Activated CD8-positive, alpha-beta memory T cell treated with anti-CD3 and anti-CD28 coated beads for 4 hours (primary cell): ENCODE data around the gene SPATA25.

Source experiments
- DNase-seq, 2 donors: peaks; one replicate each; pipeline ENCODE4 v3.0.0-alpha.2; 2020; ENCODE audit warnings: low read depth in 2 of 2

Gene SPATA25

GRCh38 chr20:45867136-45867818, 20.1 kb downstream of the SPATA25 start:
- DNase-seq, result no peak

DNA sequence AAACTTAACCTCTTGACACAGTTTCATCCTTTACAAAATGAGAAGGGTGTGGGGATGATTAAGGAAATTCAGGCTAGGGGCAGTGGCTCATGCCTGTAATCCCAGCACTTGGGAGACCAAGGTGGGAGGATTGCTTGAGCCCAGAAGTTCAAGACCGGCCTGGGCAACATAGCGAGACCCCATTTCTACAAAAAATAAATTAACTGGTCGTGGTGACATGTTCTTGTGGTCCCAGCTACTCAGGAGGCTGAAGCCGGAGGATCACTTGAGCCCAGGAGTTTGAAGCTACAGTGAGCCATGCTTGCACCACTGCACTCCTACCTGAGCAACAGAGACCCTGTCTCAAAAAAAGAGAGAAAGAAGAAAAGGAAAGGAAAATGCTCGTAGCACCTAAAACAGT, 21.0 kb downstream of the SPATA25 start:
- DNase-seq, result no peak

DNA sequence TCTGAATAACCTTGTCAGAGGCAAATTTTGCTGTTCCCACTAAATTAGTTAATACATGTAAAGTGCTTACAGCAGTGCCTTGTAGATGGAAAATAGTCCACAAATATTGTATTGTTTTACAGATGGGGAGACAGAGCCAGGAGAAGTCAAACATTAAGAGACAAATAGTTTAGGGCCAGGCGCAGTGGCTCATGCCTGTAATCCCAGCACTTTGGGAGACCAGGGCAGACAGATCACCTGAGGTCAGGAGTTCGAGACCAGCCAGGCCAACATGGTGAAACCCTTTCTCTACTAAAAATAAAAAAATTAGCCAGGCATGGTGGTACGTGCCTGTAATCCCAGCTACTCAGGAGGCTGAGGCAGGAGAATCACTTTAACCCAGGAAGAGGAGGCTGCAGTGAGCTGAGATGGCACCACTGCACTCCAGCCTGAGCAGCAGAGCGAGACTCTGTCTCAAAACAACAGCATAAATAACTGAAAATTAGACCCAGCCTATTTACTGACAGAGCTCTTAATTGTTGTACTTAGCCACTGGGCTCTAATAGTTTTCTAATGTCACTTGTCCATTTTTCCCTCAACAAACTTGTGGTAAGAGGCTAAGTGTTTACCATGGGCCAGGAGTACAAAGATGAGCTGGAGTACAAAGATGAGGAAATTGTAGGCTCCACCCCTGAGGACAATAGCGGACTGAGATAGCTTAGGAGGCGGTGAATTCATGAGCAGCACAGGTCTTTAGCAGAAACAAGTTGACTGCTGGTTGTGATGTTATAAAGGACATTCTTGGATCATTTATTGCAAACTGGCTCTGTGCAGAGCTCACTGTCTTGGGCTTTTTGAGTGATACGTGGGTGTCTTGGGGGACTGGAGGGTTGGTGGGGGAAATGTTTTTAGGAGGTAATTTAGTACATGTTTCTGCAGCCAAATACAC, 23.6 kb downstream of the SPATA25 start:
- no peak for DNase-seq

DNA sequence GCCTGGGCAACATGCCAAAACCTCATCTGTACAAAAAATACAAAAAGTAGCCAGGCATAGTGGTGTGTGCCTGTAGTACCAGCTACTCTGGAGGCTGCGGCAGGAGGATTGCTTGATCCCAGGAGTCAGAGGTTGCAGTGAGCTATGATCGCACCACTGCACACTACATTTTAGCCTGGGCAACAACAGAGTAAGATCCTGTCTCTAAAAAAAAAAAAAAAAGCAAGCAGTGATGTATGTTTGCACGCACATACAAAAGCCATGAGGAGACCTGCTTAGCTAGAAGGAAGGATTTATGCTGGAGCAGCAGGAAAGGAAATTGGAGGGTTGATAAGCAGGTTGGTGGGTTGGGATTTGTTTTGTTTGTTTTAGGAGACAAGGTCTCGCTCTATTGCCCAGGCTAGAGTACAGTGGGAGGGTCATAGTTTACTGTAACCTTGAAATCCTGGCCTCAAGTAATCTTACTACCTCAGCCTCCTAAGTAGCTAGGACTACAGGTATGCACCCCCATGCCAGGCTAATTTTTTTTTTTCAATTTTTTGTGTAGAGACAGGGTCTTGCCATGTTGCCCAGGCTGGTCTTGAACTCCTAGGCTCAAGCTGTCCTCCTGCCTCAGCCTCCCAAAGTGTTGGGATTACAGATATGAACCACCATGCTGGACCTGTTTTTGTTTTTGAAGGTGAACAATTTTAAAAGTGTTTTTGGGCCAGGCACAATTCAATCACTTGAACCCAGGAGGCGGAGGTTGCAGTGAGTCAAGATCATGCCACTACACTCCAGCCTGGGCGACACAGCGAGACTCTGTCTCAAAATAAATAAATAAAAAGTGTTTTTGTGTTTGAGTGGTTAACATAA, 26.0 kb downstream of the SPATA25 start:
- no peak for DNase-seq

DNA sequence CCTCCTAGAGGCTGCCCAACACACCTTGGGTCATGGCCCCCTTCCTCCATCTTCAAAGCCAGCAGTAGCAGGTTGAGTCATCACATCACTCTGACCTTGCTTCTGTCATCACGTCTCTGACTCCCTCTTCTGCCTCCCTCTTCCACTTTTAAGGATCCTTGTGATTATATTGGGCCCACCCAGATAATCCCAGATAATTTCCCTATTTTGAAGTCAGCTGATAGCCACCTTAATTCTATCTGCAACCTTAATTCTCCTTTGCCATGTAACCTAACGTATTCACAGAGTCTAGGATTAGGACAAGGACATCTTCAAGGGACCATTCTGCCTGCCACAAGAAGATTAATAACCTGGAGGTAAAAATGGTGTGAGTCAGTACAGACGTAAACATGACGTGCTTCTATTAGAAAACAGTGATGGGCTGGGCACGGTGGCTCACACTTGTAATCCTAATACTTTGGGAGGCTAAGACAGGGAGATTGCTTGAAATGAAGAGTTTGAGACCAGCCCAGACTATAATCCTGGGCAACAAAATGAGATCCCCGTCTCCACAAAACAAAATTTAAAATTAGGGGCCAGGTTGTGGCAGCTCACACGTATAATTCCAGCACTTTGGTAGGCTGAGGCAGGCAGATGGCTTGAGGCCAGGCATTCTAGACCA, 26.7 kb downstream of the SPATA25 start:
- DNase-seq, result no peak

DNA sequence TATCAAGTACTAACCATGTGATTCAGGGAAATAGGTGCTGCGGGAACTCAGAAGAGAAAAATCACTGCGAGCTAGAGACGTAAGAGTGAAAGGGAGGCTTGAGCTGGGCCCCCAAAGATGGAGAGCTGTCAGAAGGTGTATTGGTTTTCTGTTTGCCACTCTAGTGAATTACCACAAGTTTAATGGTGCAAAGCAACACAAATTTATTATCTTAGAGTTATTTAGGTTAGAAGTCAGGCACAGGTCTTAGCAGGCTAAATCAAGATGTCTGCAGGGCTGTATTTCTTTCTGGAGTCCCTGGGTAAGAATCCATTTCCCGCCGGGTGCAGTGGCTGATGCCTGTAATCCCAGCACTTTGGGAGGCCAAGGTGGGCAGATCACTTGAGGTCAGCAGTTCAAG, 27.5 kb downstream of the SPATA25 start:
- DNase-seq, result no peak

DNA sequence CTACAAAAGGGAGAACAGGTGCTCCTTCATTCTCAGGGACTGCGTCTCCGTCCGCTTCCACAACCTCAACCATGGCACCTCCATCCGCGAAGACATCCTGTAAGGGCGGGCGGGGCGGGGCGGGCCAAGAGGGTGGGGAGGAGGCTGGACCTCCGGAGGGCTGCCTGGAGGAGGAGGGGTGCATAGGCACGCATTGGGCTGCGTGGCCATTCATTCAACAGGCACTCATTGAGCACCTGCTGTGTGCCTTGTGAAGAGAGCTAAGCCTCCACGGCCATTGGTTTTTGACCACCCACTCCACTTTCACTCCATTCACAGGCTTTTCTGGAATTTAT, 29.6 kb downstream of the SPATA25 start:
- DNase-seq, result no peak

DNA sequence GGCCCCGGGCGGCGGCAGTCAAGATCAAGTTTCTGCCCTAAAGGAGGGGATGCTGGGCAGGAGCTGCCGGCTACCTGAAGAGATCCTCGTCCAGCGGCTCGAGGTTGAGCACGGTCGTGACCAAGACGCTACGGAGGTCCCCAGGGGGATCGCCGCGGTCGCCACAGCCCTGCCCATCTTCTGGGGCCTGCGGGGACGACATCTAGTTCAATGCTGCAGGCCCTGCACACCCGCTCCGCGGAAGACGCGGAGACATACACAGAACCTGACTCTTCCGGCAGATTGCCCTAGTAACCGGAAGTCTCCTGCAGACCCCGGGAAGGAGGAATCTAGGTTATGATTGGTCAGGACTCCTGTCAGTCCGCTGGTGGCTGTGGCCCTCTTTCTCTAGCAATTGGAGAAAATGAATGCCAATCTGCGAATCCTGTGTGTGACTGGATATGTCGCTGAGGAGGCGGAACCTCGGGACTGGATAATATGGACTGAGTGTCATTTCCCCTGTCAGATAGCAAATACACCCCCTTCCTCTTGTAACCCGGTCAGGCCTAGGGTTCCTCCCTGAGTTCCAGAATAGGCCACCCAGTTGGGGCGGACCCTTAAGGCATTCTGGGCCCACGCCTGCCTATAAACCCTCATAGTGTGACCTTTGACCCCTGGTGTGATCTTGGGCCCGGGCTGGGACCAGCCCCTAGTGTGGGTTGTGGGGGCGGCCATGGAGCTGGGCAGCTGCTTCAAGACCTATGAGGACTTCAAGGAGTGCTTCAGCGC, 30.1 kb downstream of the SPATA25 start, which contains the start of the genes ACOT8 and ZSWIM3:
ACOT8 (minus strand) TSS at position 279 of the 768 bp plus-strand sequence; CDS start at position 202, 77 bp downstream.
ZSWIM3 (plus strand) TSS at position 501 of the 768 bp plus-strand sequence; CDS start at position 713, 212 bp downstream.
- DNase-seq, result peak; percentile 85 to 92

- DNase-seq, result no peak
Measured at GRCh38 chr20:45853484-45853883, 33.9 kb downstream of the SPATA25 start.

DNA sequence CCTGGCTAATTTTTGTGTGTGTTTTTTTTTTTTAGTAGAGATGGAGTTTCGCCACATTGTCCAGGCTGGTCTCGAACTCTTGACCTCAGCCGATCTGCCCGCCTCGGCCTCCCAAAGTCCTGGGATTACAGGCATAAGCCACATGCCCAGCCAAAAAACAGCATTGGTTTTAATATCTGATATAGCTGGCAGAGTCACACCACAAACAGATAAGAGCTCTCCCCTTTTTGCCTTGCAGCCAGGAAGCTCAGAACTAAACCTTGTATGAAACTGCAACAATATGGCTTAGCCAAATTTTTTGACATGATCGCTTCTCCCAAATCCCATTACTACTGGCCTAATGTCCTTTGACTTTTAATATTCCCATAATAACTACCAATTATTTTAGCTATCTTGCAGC, 35.1 kb downstream of the SPATA25 start:
- no peak for DNase-seq

- DNase-seq, result no peak
Measured at GRCh38 chr20:45851501-45851900, 35.9 kb downstream of the SPATA25 start.

DNA sequence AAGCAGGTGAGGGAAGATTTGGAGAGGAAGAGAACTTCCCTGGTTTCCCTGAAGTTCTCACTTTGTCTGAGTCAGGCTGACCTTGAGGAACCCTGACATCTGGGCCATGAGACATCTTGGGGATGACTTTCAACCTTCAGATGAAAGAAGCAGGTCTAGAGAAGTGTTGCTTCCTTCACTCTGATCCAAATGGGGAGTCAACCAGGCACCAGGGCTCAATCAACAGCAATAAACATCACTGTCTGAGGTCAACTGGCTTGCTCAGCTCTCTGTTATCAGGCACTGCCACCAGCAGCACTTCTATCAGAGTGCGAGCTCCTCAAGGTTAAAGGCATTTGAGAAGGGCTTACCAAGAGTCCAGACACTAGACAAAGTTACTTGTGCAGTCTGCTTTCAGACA, 36.5 kb downstream of the SPATA25 start:
- no peak for DNase-seq

DNA sequence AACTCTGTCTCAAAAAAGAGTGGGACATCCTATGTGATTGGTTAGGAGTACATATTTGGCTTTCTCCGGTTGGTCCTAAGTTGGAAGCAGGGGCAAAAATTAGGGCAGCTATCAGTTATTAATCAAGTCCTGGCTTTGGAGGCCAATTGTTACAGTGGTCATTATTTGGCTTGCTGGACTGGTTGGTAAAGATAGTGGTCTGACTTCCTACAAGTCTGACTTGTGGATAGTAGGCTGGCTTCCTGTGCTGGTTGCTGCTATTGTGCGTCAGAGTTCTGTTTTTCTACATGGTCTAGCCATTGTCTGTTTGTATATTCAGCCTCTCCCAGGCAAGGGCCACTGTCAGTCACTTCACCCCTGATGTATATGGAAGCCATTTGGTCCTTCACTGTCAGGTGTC, 37.2 kb downstream of the SPATA25 start:
- no peak for DNase-seq

- no peak for DNase-seq
Measured at GRCh38 chr20:45848969-45849582, 38.3 kb downstream of the SPATA25 start.

GRCh38 chr20:45848421-45848820, 39.0 kb downstream of the SPATA25 start:
- no peak for DNase-seq

DNA sequence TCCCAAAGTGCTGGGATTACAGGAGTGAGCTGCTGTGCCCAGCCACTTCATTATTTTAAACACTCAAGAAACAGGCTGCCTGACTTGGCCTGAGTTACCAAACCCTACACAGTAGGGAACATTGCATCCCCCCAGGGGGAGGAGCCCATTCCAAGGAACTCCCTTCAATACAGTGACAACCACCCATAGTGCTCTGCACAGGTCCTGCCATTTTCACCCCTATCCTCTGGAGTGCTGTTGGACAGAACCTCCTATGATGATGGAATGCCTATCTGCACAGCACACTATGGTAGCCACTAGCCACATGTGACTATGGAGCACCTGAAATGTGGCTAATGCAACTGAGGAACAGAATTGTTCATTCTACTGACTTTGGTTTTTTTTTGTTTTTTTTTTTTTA, 42.0 kb downstream of the SPATA25 start:
- DNase-seq, result no peak

GRCh38 chr20:45843506-45843905, 43.9 kb downstream of the SPATA25 start:
- no peak for DNase-seq

DNA sequence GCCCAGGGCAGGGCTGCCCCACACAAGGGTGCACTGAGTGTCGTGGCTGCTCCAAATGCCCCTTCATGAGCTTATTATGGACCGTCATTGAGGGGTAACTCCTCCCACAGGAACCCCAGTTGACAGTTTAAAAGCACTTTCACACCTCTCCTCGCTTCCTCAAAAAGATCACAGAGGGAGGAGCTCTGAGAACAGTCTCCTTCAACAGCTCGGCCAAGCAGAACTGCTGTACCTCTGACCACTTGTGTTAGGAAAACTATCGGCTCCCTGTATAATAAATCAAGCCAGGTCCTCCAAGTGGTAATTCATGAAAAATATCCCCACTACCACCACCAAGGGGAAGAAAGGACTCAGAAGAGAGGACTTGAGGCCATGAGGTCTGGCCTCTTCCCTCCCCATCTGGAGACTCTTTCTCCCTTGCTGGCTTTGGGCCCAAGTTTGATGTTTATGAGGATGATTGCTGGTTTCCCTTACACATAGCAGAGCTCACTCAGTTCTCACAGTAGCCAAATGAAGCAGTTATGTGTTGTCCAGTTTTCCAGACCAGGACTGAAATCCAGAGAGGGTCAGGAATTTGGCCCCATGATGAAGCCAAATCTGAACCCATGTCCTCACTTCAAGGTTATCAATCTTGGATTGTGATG, 45.1 kb downstream of the SPATA25 start:
- DNase-seq, result no peak

DNA sequence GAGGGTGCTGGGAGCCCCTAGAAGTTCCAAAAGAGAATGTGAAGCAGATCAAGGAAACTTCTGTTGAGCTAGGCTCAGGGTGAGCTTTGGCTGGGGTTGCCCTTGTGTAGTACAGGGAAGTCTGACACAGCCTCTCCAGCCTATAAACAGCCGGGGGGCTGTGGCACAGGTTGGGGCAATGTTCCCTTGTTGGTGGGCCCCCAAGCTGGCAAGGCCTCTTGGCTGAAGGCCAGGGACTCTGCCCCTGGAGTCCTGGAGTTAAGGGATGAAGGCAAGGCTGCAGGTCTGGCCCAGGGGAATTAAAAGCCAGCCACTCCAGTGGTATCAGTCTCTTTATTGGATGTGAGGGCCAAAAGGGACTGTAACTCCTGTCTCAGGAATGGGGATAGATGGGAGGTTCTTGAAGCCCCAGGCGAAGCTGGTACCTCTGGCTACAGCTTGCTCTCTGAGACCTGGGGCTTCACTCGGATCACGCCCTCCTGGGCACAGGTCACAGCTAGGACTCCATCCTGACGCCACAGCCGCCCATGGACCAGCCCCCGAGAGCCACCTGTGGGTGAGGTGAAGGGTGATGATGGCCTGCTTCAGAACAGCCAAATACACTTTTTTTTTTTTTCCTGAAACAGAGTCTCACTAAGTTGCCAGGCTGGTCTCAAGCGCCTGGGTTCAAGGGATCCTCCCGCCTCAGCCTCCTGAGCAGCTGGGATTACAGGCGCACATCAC, 45.9 kb downstream of the SPATA25 start:
- no peak for DNase-seq
